MM.1S (cell line): Measurements from ENCODE around the gene IFT80.

Experiments used
- DNase-seq: peaks from one replicate; pipeline ENCODE4 v3.0.0-alpha.2; 2015
- H2AFZ ChIP-seq: fragments of 300-600 bp; sonication (generic); 2 replicates; pipeline ENCODE4 v1.6.0; 2016; ENCODE audit warnings: antibody characterized with exemption, low read length
- H3F3A ChIP-seq: fragments of 300-600 bp; sonication (generic); 2 replicates; pipeline ENCODE4 v1.6.1; 2016; ENCODE audit warnings: mild to moderate bottlenecking, antibody characterized with exemption, low read length, moderate library complexity, mixed read lengths; ENCODE audit not compliant: insufficient read depth
- H3K27ac ChIP-seq: fragments of 300-600 bp; sonication (generic); 2 replicates; pipeline ENCODE4 v1.5.1; 2016; ENCODE audit warnings: mild to moderate bottlenecking, low read length
- H3K27me3 ChIP-seq: fragments of 300-600 bp; sonication (generic); replicated peaks from 2 replicates; pipeline ENCODE4 v1.6.0; 2016; ENCODE audit warnings: low read length; ENCODE audit not compliant: insufficient read depth
- H3K36me3 ChIP-seq: fragments of 300-600 bp; sonication (generic); replicated peaks from 2 replicates; pipeline ENCODE4 v1.6.1; 2016; ENCODE audit warnings: mild to moderate bottlenecking, low read length, mixed read lengths; ENCODE audit not compliant: insufficient read depth
- H3K4me1 ChIP-seq: fragments of 300-600 bp; sonication (generic); 2 replicates; pipeline ENCODE4 v1.6.1; 2016; ENCODE audit warnings: low read length, mixed read lengths
- H3K4me2 ChIP-seq: fragments of 300-600 bp; sonication (generic); 2 replicates; pipeline ENCODE4 v1.6.0; 2016; ENCODE audit warnings: low read depth, low read length
- H3K4me3 ChIP-seq: fragments of 300-600 bp; sonication (generic); 2 replicates; pipeline ENCODE4 v1.5.1; 2016; ENCODE audit warnings: low read length, mixed read lengths
- H3K79me2 ChIP-seq: fragments of 300-600 bp; sonication (generic); 2 replicates; pipeline ENCODE4 v1.6.1; 2016; ENCODE audit warnings: mixed run types, low read length, mixed read lengths
- H3K9ac ChIP-seq: fragments of 300-600 bp; sonication (generic); 2 replicates; pipeline ENCODE4 v1.6.1; 2016; ENCODE audit warnings: low read length, mixed read lengths
- H3K9me2 ChIP-seq: fragments of 300-600 bp; sonication (generic); replicated peaks from 2 replicates; pipeline ENCODE4 v1.6.1; 2016; ENCODE audit warnings: mild to moderate bottlenecking, low read length, mixed read lengths; ENCODE audit not compliant: insufficient read depth
- H3K9me3 ChIP-seq: fragments of 300-600 bp; sonication (generic); replicated peaks from 2 replicates; pipeline ENCODE4 v1.6.1; 2016; ENCODE audit warnings: mild to moderate bottlenecking, low read length, mixed read lengths; ENCODE audit not compliant: insufficient read depth
- H4K20me1 ChIP-seq: fragments of 300-600 bp; sonication (generic); 2 replicates; pipeline ENCODE4 v1.6.1; 2016; ENCODE audit warnings: mild to moderate bottlenecking, low read length, moderate library complexity, mixed read lengths; ENCODE audit not compliant: insufficient read depth
- EZH2 ChIP-seq: fragments of 300-600 bp; sonication (generic); optimal IDR thresholded peaks from 2 replicates; pipeline ENCODE3; 2017; ENCODE audit warnings: low read depth, mild to moderate bottlenecking, antibody characterized with exemption, low read length, mixed read lengths
- EZH2phosphoT487 ChIP-seq: fragments of 300-600 bp; sonication (generic); IDR thresholded peaks from 2 replicates; pipeline ENCODE4 v1.6.1; 2018; ENCODE audit warnings: antibody characterized with exemption, low read length
- TF ChIP-seq, protein P1 (sequence below): fragments of 300-600 bp; sonication (generic); IDR thresholded peaks from 2 replicates; pipeline ENCODE4 v1.5.1; 2016; ENCODE audit warnings: antibody characterized with exemption, low read length, mixed read lengths

The IFT80 gene

GRCh38 chr3:160314995-160315394, 84.0 kb downstream of the IFT80 start:
- Histone ChIP-seq H3K4me2 (no peak overlapping the region), H3K9me2 (no peaks in the 10 kb centered on the region), H3K9ac (no peak overlapping the region), H3K79me2 (no peaks in the 10 kb centered on the region), H3F3A (no peaks in the 10 kb centered on the region), H4K20me1 (no peaks in the 10 kb centered on the region), H3K4me1 (no peaks in the 10 kb centered on the region), H3K4me3 (no peak overlapping the region), H3K27me3 (no peaks in the 10 kb centered on the region), H2AFZ (no peak overlapping the region), H3K36me3 (no peaks in the 10 kb centered on the region), H3K9me3 (no peaks in the 10 kb centered on the region), H3K27ac (no peak overlapping the region)
- no peak for DNase-seq
- TF ChIP-seq EZH2phosphoT487 (no peak), EZH2 (no peak)
- TF ChIP-seq, protein P1, sequence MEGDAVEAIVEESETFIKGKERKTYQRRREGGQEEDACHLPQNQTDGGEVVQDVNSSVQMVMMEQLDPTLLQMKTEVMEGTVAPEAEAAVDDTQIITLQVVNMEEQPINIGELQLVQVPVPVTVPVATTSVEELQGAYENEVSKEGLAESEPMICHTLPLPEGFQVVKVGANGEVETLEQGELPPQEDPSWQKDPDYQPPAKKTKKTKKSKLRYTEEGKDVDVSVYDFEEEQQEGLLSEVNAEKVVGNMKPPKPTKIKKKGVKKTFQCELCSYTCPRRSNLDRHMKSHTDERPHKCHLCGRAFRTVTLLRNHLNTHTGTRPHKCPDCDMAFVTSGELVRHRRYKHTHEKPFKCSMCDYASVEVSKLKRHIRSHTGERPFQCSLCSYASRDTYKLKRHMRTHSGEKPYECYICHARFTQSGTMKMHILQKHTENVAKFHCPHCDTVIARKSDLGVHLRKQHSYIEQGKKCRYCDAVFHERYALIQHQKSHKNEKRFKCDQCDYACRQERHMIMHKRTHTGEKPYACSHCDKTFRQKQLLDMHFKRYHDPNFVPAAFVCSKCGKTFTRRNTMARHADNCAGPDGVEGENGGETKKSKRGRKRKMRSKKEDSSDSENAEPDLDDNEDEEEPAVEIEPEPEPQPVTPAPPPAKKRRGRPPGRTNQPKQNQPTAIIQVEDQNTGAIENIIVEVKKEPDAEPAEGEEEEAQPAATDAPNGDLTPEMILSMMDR, result no peak

DNA sequence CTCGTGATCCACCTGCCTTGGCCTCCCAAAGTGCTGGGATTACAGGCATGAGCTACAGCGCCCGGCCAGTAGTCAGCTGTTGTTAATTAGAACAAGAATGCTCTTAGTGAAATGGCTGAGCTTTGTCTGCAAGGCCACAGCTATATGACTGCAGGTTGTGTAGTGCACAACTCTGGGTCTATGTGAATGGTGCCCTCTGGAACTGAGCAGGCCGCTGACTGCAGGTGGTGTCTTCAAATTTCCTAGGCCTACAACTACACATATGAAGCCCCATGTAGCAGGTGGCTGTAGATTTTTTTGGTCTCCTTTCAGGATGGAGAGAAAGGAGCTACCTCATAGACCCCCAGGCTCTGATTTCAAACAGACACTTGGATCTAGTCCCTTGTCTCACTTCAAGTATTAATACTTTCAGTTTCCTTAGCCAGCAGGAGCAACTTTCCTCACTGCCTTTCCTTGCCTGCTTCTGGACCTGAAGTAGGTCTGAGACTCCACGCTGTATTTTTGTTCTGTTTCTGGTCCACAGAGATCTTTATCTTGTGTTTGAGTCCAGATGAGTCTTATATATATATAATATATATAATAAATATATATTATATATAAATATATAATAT, 86.9 kb downstream of the IFT80 start:
- H3K79me2 ChIP-seq, result no peaks in the 10 kb centered on the region
- H3K36me3 ChIP-seq, result no peaks in the 10 kb centered on the region
- no peaks in the 10 kb centered on the region for H4K20me1 ChIP-seq
- no peaks in the 10 kb centered on the region for H3K9me3 ChIP-seq
- H3K9me2 ChIP-seq, result no peaks in the 10 kb centered on the region
- H3K4me3 ChIP-seq, result no peak overlapping the region
- H2AFZ ChIP-seq, result no peak overlapping the region
- H3K27ac ChIP-seq, result no peak overlapping the region
- H3F3A ChIP-seq, result no peaks in the 10 kb centered on the region
- H3K9ac ChIP-seq, result no peak overlapping the region
- H3K4me2 ChIP-seq, result no peak overlapping the region
- TF ChIP-seq EZH2, result no peak
- TF ChIP-seq, protein P1, result no peak
- DNase-seq, result no peak
- H3K4me1 ChIP-seq, result no peaks in the 10 kb centered on the region
- no peaks in the 10 kb centered on the region for H3K27me3 ChIP-seq

GRCh38 chr3:160302806-160303205, 96.2 kb downstream of the IFT80 start:
- Histone ChIP-seq H3K79me2 (no peaks in the 10 kb centered on the region), H2AFZ (no peak overlapping the region), H3K27me3 (no peaks in the 10 kb centered on the region), H3K9me2 (no peaks in the 10 kb centered on the region), H3K4me2 (no peak overlapping the region), H3K4me3 (no peak overlapping the region), H4K20me1 (no peaks in the 10 kb centered on the region), H3F3A (no peaks in the 10 kb centered on the region), H3K27ac (no peak overlapping the region), H3K9ac (no peak overlapping the region), H3K9me3 (0 out of 2 replicates have a peak, but pooled peaks cover 3% of the 10 kb centered on the region), H3K4me1 (no peaks in the 10 kb centered on the region), H3K36me3 (no peaks in the 10 kb centered on the region)
- TF ChIP-seq, protein P1, result no peak
- TF ChIP-seq EZH2phosphoT487 (no peak), EZH2 (no peak)
- DNase-seq, result no peak
